Epithelial cell of proximal tubule (primary cell): ENCODE results near the gene FADS2. TPM values are rescaled to one million over a fixed set of nuclear protein-coding genes. Genes with fewer than 3 reads are reported as not detected.

Source experiments
- DNase-seq: peaks from one replicate; pipeline ENCODE4 v3.0.0-alpha.2; 2011; ENCODE audit warnings: low read depth
- H3K4me3 ChIP-seq: 2 replicates; pipeline ENCODE4 v1.5.1; 2011; ENCODE audit warnings: low read depth, mild to moderate bottlenecking, low read length
- total RNA-seq: library from RNA; depleted of rRNA; stranded (reverse); fragments of >200 nt; gene quantifications from 2 replicates; pipeline ENCODE4 v1.2.3, GENCODE V29; 2015
- TF ChIP-seq, protein P1 (sequence below): conservative IDR thresholded peaks from 2 replicates; pipeline ENCODE4 v1.5.1; 2012; ENCODE audit warnings: low read depth, mild to moderate bottlenecking, low read length

FADS2 gene
- total RNA-seq, 1 donor from 2014 or later = 169 TPM

DNA sequence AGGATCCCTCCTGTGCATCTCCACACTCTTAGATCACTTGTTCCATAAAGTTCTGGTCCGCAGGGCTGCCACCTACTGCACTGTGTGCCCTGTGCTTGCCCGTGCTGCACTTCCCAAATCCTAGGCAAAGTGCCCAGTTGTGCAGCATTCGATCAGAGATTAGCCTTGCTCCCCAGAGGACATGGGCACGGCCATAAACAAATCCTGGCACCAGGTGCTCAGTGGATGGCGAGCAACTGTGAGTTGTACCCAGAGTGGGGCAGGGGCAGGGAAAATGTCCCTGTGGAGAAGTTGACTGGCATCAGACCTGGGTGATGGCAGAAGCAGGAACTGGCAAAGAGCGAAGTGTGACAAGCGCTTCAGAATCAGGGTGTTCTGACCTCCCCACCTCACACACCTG is 4.7 kb downstream of the FADS2 start:
- no peak for DNase-seq
- no peak overlapping the region for H3K4me3 ChIP-seq
- TF ChIP-seq, protein P1, sequence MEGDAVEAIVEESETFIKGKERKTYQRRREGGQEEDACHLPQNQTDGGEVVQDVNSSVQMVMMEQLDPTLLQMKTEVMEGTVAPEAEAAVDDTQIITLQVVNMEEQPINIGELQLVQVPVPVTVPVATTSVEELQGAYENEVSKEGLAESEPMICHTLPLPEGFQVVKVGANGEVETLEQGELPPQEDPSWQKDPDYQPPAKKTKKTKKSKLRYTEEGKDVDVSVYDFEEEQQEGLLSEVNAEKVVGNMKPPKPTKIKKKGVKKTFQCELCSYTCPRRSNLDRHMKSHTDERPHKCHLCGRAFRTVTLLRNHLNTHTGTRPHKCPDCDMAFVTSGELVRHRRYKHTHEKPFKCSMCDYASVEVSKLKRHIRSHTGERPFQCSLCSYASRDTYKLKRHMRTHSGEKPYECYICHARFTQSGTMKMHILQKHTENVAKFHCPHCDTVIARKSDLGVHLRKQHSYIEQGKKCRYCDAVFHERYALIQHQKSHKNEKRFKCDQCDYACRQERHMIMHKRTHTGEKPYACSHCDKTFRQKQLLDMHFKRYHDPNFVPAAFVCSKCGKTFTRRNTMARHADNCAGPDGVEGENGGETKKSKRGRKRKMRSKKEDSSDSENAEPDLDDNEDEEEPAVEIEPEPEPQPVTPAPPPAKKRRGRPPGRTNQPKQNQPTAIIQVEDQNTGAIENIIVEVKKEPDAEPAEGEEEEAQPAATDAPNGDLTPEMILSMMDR = no peak

DNA sequence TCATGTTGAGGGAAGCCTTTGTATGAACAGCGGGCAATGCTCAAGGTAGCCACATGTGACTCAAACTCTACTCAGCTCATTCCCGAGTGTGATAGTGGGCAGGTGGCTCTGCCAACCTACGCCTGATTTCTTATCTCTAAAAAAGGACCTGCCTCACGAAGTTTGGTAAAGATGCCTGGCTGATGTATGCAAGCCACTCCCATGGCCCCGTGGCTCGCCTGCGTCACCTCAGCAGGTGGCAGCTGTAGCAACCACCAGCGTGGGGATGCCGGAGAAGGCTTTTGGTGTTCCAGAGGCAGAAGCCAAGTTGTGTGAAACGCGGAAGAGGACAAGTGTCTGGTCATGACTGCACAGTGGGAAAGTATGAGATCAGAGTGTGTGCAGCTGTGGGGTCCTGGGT is 5.4 kb downstream of the FADS2 start:
- TF ChIP-seq, protein P1 = no peak
- no peak overlapping the region for H3K4me3 ChIP-seq

DNA sequence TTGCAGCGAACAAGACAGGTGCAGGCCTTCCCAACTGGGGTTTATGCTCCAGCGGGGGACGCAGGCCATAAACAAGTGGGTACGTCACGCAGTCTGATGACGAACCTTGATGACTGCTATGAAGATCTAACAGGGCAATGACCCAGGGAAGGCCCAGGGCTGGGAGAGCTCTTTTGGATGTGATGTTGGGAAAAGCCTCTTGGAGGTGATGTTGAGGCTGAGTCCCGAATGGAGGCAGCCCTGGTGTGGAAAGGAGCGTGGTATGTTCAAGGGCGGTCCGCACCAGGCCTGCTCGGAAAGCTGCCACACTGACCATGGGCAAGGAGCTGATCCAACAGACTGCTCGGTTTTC is 5.8 kb downstream of the FADS2 start:
- TF ChIP-seq, protein P1 = no peak
- DNase-seq = no peak
- H3K4me3 ChIP-seq = no peak overlapping the region

More for the DNA sequence above, 5.4 kb downstream of the FADS2 start:
- no peak for DNase-seq

DNA sequence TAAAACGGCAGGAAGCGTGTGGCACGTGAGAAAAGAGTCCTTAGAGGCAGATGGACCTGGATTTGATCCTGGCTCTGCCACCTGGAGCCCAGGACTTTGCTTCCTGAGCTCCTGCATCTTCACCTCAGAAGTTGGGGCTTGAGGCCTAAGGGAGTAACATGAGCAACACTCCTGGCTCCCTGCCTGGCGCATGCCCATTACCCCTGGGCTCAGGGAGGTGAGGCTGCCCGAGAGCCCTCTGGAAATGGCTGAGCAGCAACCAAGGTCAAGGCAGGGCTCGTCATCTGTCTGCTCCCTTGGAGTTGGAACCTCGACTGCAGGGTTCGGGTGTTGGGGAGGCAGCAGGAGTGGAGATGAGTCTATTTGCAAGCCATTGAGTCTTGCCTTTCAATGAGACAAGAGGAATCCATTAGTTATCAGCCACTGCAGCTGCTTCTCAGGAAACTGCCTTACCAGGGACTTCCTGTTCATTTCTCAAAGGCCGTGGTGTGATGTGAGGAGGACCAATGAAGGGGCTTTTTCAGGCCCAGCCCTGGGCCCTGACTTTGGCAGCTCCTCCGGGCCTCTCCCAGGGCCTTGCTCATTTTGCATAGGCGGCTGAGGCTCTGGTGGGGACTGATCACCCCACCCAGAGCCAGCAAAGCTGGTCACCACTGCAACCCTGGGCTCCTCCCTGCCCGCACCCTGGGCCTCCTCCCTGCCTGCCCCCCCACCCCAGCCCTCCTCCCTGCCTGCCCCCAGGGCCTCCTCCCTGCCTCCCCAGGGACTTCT is 6.4 kb downstream of the FADS2 start:
- no peak for DNase-seq
- H3K4me3 ChIP-seq = no peak overlapping the region
- TF ChIP-seq, protein P1 = no peak

DNA sequence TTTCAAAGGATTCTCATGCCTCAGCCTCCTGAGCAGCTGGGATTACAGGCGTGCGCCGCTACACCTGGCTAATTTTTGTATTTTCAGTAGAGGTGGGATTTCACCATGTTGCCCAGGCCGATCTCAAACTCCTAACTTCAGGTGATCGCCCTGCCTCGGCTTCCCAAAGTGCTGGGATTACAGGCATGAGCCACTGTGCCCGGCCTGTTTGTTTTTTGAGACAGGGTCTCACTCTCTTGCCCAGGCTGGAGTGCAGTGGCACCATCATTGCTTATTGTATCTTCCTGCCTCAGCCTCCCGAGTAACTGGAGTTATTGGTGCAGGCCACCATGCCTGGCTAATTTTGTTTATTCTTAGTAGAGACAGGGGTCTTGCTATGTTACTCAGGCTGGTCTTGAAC is 8.1 kb downstream of the FADS2 start:
- DNase-seq = no peak
- TF ChIP-seq, protein P1 = no peak
- no peak overlapping the region for H3K4me3 ChIP-seq

GRCh38 chr11:61837411-61838005 is 9.4 kb downstream of the FADS2 start:
- TF ChIP-seq, protein P1 = no peak
- H3K4me3 ChIP-seq = no peak overlapping the region
- no peak for DNase-seq

GRCh38 chr11:61838501-61838900 is 10.4 kb downstream of the FADS2 start:
- DNase-seq = no peak
- TF ChIP-seq, protein P1 = no peak
- H3K4me3 ChIP-seq = no peak overlapping the region
